Natural killer cell treated with Interleukin-12 subunit alpha and Interleukin-12 subunit beta and Interleukin-15 and Interleukin-18, amount 100 ng/mL, for 72 hours (primary cell): ENCODE measurements around the gene AGPAT3. TPM values are rescaled to one million over a fixed set of nuclear protein-coding genes. Genes with fewer than 3 reads are reported as not detected.

Experiments used
- ATAC-seq, 2 donors: fragments of 150-1000 bp; cut with Tn5 transposase in 1 of 2; sonication (Bioruptor Pico), chemical (Tn5 transposase) in 1 of 2; 2 replicates each; pipeline ENCODE4 v1.10.0; 2021
- DNase-seq: peaks from one replicate; pipeline ENCODE4 v3.0.0; 2022; ENCODE audit warnings: low spot score
- H3K27ac Mint-ChIP-seq, 2 donors: 1 replicate in 1 of 2; 2 replicates in 1 of 2; pipeline ENCODE4 v1.8.0; 2022; ENCODE audit warnings: mixed read lengths in 2 of 2, mild to moderate bottlenecking in 1 of 2, moderate library complexity in 1 of 2
- H3K27me3 Mint-ChIP-seq, 2 donors: 1 replicate in 1 of 2; 2 replicates in 1 of 2; pipeline ENCODE4 v1.8.0; 2022; ENCODE audit warnings: mixed read lengths in 2 of 2
- H3K36me3 Mint-ChIP-seq: one replicate; pipeline ENCODE4 v1.8.0; 2022; ENCODE audit warnings: mixed read lengths
- H3K4me1 Mint-ChIP-seq, 2 donors: 1 replicate in 1 of 2; 2 replicates in 1 of 2; pipeline ENCODE4 v1.8.0; 2022; ENCODE audit warnings: low read depth in 2 of 2, mixed read lengths in 2 of 2, mild to moderate bottlenecking in 1 of 2
- H3K4me3 Mint-ChIP-seq: one replicate; pipeline ENCODE4 v1.8.0; 2022; ENCODE audit warnings: mixed read lengths
- H3K9me3 Mint-ChIP-seq: 2 replicates; pipeline ENCODE4 v1.8.0; 2022; ENCODE audit warnings: mixed read lengths
- total RNA-seq, 2 donors: library from RNA; stranded (reverse); gene quantifications; one replicate each; pipeline ENCODE4 v1.2.3, GENCODE V29; 2022

Gene AGPAT3
- total RNA-seq, 2 donors from 2014 or later = 66.8 to 115 TPM

DNA sequence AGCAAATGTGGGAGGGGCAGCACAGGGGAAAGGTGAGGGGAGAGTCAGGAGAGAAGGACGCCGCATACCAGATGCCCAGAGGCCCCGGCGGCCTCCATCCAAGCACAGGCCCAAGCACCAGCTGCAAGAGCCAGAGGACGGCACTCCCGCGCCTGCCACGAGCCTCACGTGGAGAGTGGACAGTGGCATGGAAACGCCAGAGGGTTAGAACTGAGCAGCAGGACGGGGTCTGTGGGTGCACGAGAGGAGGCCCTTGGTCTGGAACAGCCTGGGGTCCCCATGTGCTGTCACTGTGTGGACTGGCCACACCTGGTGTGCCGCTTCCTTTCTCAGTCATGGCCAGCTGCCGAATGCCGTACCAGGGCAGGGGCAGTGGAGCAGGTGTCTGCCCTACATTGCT, 68.7 kb downstream of the AGPAT3 start:
- H3K4me1 Mint-ChIP-seq = peaks cover 4 to 24% of the 10 kb centered on the region in 2 donors
- H3K36me3 Mint-ChIP-seq = no peaks in the 10 kb centered on the region
- H3K9me3 Mint-ChIP-seq = no peaks in the 10 kb centered on the region
- H3K27me3 Mint-ChIP-seq = no peaks in the 10 kb centered on the region
- ATAC-seq (no peak), DNase-seq (no peak)
- H3K27ac Mint-ChIP-seq = no peak overlapping the region
- no peak overlapping the region for H3K4me3 Mint-ChIP-seq

GRCh38 chr21:43934116-43934515, 69.1 kb downstream of the AGPAT3 start:
- ATAC-seq (no peak), DNase-seq (no peak)
- Mint-ChIP-seq H3K27me3 (no peaks in the 10 kb centered on the region), H3K4me1 (peaks cover 8 to 27% of the 10 kb centered on the region in 2 donors), H3K27ac (no peak overlapping the region), H3K4me3 (no peak overlapping the region), H3K36me3 (no peaks in the 10 kb centered on the region), H3K9me3 (no peaks in the 10 kb centered on the region)

- H3K4me3 Mint-ChIP-seq = no peak overlapping the region
- DNase-seq (no peak), ATAC-seq (no peak)
- H3K27me3 Mint-ChIP-seq = no peaks in the 10 kb centered on the region
- no peaks in the 10 kb centered on the region for H3K9me3 Mint-ChIP-seq
- no peak overlapping the region for H3K27ac Mint-ChIP-seq
- peaks cover 12 to 27% of the 10 kb centered on the region in 2 donors for H3K4me1 Mint-ChIP-seq
- no peaks in the 10 kb centered on the region for H3K36me3 Mint-ChIP-seq
Observed at GRCh38 chr21:43934716-43935705, 70.0 kb downstream of the AGPAT3 start.

DNA sequence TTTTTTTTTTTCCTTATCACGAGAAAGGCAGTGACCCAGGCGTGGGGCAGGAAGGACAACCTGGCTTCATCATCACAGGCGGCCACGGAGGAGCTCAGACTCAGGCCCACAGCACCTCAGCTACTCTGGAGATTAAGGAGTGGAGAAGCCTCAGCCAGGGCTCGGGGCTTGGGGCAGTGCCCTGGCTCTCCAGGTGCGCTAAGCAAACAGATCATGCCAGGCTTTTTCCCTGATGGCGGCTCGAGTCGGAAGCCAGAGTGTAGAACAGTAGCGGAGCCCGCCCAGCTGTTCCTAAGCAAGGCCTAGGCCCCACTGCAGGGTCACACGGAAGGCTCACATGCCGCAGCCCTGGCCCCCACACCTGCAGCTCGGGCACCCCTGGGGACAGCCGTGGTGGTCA, 70.7 kb downstream of the AGPAT3 start:
- no peak overlapping the region for H3K27ac Mint-ChIP-seq
- ATAC-seq (no peak), DNase-seq (no peak)
- H3K4me1 Mint-ChIP-seq = peaks cover 12 to 27% of the 10 kb centered on the region in 2 donors
- no peaks in the 10 kb centered on the region for H3K27me3 Mint-ChIP-seq
- H3K4me3 Mint-ChIP-seq = no peak overlapping the region
- H3K9me3 Mint-ChIP-seq = no peaks in the 10 kb centered on the region
- H3K36me3 Mint-ChIP-seq = no peaks in the 10 kb centered on the region

DNA sequence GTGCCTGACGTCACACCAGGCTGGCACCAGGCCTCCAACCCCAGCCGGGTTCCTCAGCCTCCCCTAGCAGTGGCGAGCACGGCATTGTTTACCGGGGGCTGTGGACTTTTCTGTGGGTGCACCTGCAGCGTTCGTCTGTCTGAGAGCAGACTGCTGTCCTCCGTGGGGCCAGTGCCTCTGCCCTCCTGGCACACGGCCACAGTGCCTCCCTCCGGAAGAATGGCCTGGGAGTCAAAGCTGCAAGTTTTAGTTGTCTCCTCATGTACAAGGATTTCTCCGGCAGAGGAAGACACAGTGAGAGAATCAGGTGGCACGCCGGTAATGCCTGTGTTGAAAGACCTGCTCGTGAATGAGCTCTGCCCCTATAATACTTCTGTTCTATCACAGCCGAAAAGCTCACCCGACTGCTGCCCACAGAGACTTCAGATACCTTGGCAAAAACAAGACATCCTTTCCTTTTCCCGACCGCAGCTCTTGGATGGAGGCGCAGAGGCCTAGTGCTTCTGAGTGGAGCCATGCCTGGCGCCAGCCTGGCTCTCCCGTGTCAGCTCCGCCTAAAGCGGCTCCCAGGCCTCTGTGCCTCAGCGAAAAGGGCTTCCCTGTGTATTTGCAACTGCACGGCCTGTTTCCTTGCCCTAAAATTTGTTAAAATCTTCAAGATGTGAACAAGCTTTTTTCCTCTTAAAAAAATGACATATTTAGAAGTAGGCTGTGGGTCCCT, 71.4 kb downstream of the AGPAT3 start:
- no peak for ATAC-seq
- DNase-seq = no peak
- Mint-ChIP-seq H3K27ac (no peak overlapping the region), H3K36me3 (no peaks in the 10 kb centered on the region), H3K9me3 (no peaks in the 10 kb centered on the region), H3K4me3 (no peak overlapping the region), H3K27me3 (no peaks in the 10 kb centered on the region), H3K4me1 (peaks cover 12 to 27% of the 10 kb centered on the region in 2 donors)

DNA sequence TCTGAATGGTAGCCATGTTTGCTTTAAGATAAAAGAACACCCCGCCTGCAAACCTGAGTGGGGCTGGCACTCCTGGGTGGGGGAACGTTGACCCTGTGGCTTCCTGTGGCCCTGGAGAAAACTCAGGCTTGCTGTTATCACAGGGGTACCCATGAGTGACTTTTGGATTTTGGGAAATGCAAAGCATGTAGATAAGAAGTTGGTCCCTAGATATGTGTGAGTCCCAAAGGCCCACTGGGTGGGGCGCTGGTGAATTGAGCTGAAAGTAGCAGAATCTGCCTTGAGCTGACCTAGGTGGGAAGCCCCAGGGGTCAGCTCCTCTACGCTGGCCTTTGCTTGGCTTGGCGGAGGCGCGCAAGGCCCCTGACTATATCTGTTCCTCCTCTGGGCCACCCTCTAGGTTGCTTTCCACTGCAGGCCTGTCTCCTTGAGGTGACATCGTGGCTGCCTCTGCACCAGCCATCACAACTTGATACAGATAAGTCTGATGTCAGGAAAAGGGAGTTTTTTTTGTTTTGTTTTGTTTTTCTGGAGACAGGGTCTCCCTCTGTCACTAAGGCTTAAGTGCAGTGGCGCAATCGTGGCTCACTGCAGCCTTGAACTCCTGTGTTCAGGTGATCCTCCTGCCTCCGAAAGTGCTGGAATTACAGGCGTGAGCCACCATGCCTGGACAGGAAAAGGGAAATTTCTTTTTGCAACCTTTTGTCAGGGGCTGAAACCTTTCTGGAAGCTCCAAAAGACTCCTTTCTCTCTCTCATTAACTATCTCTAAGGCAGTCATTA, 72.2 kb downstream of the AGPAT3 start:
- Mint-ChIP-seq H3K27ac (no peak overlapping the region), H3K4me1 (peaks cover 12 to 25% of the 10 kb centered on the region in 2 donors), H3K4me3 (no peak overlapping the region), H3K9me3 (no peaks in the 10 kb centered on the region), H3K27me3 (no peaks in the 10 kb centered on the region), H3K36me3 (no peaks in the 10 kb centered on the region)
- DNase-seq (no peak), ATAC-seq (no peak)

DNA sequence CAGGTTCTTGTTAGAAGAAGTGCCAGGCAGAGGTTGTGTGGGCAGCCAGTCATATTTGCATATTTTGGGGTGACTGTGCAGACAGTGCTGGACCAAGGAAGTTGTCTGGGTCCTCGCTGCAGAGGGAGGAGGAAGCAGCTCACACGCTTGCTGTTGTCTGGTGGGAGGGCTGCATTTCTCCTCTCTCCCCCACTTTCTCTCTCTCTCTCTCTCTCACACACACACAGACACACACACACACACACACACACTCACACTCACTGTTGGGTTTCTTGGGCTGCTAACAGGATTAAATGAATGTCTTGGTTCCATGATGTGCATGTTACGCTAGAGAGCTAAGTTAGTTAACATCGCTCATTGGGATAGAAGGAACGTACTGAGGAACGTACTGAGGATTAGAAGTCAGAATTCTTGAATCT, 72.9 kb downstream of the AGPAT3 start:
- H3K9me3 Mint-ChIP-seq = no peaks in the 10 kb centered on the region
- H3K36me3 Mint-ChIP-seq = no peaks in the 10 kb centered on the region
- H3K27ac Mint-ChIP-seq = no peak overlapping the region
- H3K4me3 Mint-ChIP-seq = no peak overlapping the region
- no peak for DNase-seq
- H3K4me1 Mint-ChIP-seq = peaks cover 12 to 22% of the 10 kb centered on the region in 2 donors
- no peaks in the 10 kb centered on the region for H3K27me3 Mint-ChIP-seq
- ATAC-seq = no peak

DNA sequence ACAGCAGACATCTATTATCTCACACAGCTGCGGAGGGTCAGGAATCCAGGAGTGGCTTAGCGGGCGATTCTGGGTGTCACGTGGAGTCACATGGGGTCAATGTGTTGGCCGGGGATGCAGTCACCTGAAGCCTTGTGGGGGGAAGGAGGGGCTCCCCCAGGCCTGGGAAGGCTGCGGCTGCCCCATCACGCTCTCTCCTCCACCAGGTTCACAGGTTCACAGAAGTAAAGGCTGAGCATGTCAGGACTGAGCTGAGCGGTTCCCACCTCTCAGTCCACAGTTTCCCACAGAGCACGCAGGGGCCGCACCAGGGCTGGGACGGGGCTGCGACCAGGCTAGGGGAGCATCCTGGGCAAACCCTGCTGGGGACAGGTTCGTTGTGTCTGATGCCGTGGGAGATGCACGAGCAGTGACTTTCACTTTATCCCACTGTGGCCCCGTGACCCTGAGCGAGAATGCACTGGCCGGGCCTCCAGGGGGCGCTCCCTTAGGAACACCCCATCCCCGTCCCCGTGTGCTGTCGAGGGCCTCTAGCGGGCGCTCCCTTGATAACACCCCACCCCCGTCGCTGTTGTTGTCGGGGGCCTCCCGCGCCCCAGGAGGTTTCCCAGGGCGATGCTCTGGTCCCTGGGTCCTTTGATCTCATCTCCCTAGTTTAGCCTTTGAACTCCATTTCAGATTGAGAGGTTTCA, 73.9 kb downstream of the AGPAT3 start:
- ATAC-seq (peak; percentile 95 to 96), DNase-seq (peak; percentile 86)
- Mint-ChIP-seq H3K9me3 (no peaks in the 10 kb centered on the region), H3K27ac (no peak overlapping the region), H3K4me1 (peaks cover 12 to 17% of the 10 kb centered on the region in 2 donors), H3K4me3 (peak overlapping the region; percentile 76), H3K27me3 (no peaks in the 10 kb centered on the region), H3K36me3 (no peaks in the 10 kb centered on the region)

- Mint-ChIP-seq H3K27me3 (no peaks in the 10 kb centered on the region), H3K36me3 (no peaks in the 10 kb centered on the region), H3K4me3 (peak overlapping the region; percentile 76), H3K9me3 (no peaks in the 10 kb centered on the region), H3K27ac (no peak overlapping the region), H3K4me1 (peaks cover 12 to 19% of the 10 kb centered on the region in 2 donors)
- ATAC-seq (no peak), DNase-seq (no peak)
Observed at GRCh38 chr21:43939443-43940328, 74.7 kb downstream of the AGPAT3 start.

GRCh38 chr21:43940329-43941050, 75.5 kb downstream of the AGPAT3 start:
- H3K4me1 Mint-ChIP-seq = peaks cover 12 to 19% of the 10 kb centered on the region in 2 donors
- DNase-seq (no peak), ATAC-seq (no peak)
- no peak overlapping the region for H3K4me3 Mint-ChIP-seq
- no peaks in the 10 kb centered on the region for H3K9me3 Mint-ChIP-seq
- H3K27me3 Mint-ChIP-seq = no peaks in the 10 kb centered on the region
- H3K36me3 Mint-ChIP-seq = no peaks in the 10 kb centered on the region
- no peak overlapping the region for H3K27ac Mint-ChIP-seq

DNA sequence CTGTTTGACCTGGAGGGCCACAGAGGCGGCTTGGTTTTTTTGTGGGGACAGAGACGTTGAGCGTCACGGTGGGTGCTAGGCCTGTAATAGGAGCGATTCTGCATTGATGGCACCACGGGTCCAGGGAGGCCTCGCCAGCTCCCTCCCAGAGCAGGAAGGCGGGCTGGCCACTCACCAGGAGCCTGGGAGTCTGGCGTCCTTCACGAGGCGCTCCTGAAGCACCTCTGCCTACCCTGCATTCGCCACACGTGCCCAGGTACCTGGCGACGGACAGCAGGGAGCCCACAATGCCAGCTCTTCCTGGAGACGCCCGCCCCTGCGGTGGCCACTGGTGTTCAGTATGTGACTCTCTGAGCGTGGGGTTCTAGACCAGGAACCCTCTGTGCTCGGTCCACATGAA, 77.2 kb downstream of the AGPAT3 start:
- no peaks in the 10 kb centered on the region for H3K36me3 Mint-ChIP-seq
- ATAC-seq = no peak
- no peaks in the 10 kb centered on the region for H3K9me3 Mint-ChIP-seq
- peaks cover 12 to 19% of the 10 kb centered on the region in 2 donors for H3K4me1 Mint-ChIP-seq
- DNase-seq = no peak
- no peak overlapping the region for H3K27ac Mint-ChIP-seq
- no peak overlapping the region for H3K4me3 Mint-ChIP-seq
- H3K27me3 Mint-ChIP-seq = no peaks in the 10 kb centered on the region

GRCh38 chr21:43942621-43943020, 77.6 kb downstream of the AGPAT3 start:
- H3K27me3 Mint-ChIP-seq = no peaks in the 10 kb centered on the region
- no peak overlapping the region for H3K4me3 Mint-ChIP-seq
- no peak for ATAC-seq
- no peak overlapping the region for H3K27ac Mint-ChIP-seq
- no peaks in the 10 kb centered on the region for H3K36me3 Mint-ChIP-seq
- no peak for DNase-seq
- H3K9me3 Mint-ChIP-seq = no peaks in the 10 kb centered on the region
- H3K4me1 Mint-ChIP-seq = peaks cover 12 to 18% of the 10 kb centered on the region in 2 donors
